ENCODE data around the gene XRN1.

DNA sequence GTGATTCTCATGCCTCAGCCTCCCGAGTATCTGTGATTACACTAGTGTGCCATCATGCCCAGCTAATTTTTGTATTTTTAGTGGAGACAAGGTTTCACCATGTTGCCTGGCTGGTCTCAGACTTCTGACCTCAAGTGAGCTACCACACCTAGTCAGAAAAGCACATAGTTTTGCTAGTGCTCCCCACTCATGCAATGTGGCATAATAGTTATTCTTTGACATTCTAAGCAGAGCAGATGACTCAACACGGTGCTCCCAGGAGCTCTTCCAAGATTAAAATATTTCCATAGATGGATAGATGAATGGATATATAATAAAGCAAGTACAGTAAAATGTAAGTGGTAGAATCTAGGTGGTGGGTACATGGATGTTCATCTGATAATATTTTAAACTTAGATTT, 169.4 kb downstream of the XRN1 start:
- TF ChIP-seq EZH2 (IDR thresholded peaks at IDR 0.05; ENCODE audit: low read depth): no peak
- TF ChIP-seq, protein P1, sequence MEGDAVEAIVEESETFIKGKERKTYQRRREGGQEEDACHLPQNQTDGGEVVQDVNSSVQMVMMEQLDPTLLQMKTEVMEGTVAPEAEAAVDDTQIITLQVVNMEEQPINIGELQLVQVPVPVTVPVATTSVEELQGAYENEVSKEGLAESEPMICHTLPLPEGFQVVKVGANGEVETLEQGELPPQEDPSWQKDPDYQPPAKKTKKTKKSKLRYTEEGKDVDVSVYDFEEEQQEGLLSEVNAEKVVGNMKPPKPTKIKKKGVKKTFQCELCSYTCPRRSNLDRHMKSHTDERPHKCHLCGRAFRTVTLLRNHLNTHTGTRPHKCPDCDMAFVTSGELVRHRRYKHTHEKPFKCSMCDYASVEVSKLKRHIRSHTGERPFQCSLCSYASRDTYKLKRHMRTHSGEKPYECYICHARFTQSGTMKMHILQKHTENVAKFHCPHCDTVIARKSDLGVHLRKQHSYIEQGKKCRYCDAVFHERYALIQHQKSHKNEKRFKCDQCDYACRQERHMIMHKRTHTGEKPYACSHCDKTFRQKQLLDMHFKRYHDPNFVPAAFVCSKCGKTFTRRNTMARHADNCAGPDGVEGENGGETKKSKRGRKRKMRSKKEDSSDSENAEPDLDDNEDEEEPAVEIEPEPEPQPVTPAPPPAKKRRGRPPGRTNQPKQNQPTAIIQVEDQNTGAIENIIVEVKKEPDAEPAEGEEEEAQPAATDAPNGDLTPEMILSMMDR (conservative IDR thresholded peaks at IDR 0.05): no peak

All from PC-9 (cell line).